ENCODE results near the gene RORC.

DNA sequence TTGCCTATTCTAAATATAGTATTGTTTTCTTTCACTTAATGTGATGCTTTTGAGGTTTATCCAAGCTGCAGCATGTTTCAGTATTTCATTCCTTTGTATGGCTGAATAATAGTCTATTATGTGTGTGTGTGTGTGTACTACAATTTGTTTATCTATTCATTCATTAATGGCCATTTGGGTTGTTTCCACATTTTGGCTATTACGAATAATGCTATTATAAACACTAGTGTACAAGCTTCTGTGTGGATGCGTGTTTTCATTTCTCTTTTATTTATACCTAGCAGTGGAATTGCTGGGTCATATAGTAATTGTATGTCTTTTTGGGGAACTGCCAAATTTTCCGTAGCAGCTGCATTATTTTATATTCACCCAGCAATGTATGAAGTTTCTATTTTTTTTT is 36.9 kb upstream of the RORC start:
- TF ChIP-seq TAF1 (IDR thresholded peaks at IDR 0.05; ENCODE audit: borderline replicate concordance, low read depth, low read length) (no peak), POLR2A (IDR thresholded peaks at IDR 0.05; ENCODE audit: low read depth, low read length) (no peak)

All from GM12892 (cell line).